Measurements from ENCODE around the gene HIRA. TPM values are rescaled to one million over a fixed set of nuclear protein-coding genes. Genes with fewer than 3 reads are reported as not detected.
"Not testable (repeated sequence)": the region's sequence is repeated elsewhere in the genome, so short reads cannot be mapped to it uniquely, and the experiment has no call there.

The HIRA gene
- total RNA-seq, 1 donor from 2014 or later, result 36.0 TPM

DNA sequence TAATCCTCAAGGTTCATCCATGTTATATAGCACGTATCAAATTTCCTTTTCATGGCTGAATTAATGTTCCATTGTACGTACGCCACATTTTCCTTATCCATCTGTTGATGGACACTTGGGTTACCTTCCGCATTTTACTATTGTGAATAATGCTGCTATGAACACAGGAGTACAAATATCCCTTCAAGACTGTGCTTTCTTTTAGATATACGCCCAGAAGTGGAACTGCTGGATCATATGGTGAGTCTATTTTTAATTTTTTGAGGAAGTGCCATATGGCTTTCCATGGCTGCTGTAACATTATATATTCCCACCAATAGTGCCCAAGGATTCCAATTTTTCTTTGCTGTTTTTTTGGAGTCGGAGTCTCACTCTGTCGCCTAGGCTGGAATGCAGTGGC is 6.8 kb upstream of the HIRA start:
- TF ChIP-seq, protein P1, sequence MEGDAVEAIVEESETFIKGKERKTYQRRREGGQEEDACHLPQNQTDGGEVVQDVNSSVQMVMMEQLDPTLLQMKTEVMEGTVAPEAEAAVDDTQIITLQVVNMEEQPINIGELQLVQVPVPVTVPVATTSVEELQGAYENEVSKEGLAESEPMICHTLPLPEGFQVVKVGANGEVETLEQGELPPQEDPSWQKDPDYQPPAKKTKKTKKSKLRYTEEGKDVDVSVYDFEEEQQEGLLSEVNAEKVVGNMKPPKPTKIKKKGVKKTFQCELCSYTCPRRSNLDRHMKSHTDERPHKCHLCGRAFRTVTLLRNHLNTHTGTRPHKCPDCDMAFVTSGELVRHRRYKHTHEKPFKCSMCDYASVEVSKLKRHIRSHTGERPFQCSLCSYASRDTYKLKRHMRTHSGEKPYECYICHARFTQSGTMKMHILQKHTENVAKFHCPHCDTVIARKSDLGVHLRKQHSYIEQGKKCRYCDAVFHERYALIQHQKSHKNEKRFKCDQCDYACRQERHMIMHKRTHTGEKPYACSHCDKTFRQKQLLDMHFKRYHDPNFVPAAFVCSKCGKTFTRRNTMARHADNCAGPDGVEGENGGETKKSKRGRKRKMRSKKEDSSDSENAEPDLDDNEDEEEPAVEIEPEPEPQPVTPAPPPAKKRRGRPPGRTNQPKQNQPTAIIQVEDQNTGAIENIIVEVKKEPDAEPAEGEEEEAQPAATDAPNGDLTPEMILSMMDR (IDR thresholded peaks at IDR 0.05; ENCODE audit: unreplicated experiment), result no peak
- peaks cover 14% of the 10 kb centered on the region for H3K4me1 Mint-ChIP-seq (ENCODE audit: unreplicated experiment)
- H3K27me3 Mint-ChIP-seq (ENCODE audit: unreplicated experiment), result no peaks in the 10 kb centered on the region
- DNase-seq (ENCODE audit: low spot score), result no peak
- H3K36me3 Mint-ChIP-seq (ENCODE audit: low read depth, unreplicated experiment), result peaks cover 9% of the 10 kb centered on the region
- H3K9me3 Mint-ChIP-seq (ENCODE audit: unreplicated experiment), result no peaks in the 10 kb centered on the region
- H3K27ac Mint-ChIP-seq (ENCODE audit: unreplicated experiment), result no peak overlapping the region
- no peak overlapping the region for H3K4me3 Mint-ChIP-seq (ENCODE audit: unreplicated experiment)

DNA sequence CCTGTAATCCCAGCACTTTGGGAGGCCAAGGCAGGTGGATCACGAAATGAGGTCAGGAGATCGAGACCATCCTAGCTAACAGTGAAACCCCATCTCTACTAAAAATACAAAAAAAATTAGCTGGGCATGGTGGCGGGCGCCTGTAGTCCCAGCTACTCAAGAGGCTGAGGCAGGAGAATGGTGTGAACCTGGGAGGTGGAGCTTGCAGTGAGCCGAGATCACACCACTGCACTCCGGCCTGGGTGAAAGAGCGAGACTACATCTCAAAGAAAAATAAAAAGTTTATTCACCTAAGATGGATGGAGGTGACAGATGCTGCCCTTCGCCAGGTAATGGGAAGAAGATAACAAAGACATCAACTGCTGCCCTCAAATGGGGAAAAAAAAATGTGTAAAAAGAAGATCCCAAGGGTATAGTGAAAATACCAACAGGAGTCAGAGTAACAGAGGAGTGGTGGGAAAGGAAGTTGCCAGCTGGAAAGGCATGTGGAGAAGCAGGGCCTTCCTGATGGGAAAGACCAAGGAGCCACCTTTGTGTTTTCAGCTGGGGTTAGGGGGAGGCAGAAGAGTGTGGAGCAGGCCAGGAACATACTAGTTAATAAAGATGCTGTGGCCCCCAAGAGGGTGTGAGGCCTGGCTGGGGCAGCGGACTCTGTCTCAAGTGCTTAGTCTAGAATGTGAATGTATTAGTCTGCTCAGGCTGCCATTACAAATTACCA is 5.1 kb upstream of the HIRA start:
- peaks cover 19% of the 10 kb centered on the region for H3K4me1 Mint-ChIP-seq (ENCODE audit: unreplicated experiment)
- DNase-seq (ENCODE audit: low spot score); H3K36me3 Mint-ChIP-seq (ENCODE audit: low read depth, unreplicated experiment); H3K9me3 Mint-ChIP-seq (ENCODE audit: unreplicated experiment); H3K27me3 Mint-ChIP-seq (ENCODE audit: unreplicated experiment): not testable (repeated sequence)
- peak overlapping the region; percentile 7 for H3K4me3 Mint-ChIP-seq (ENCODE audit: unreplicated experiment)
- peak overlapping the region; percentile 70 for H3K27ac Mint-ChIP-seq (ENCODE audit: unreplicated experiment)

- TF ChIP-seq, protein P1 (IDR thresholded peaks at IDR 0.05; ENCODE audit: unreplicated experiment), result no peak
- H3K4me1 Mint-ChIP-seq (ENCODE audit: unreplicated experiment), result peaks cover 27% of the 10 kb centered on the region
Observed at GRCh38 chr22:19434829-19435580, 3.5 kb upstream of the HIRA start.

GRCh38 chr22:19434401-19434800 is 2.9 kb upstream of the HIRA start:
- H3K4me3 Mint-ChIP-seq (ENCODE audit: unreplicated experiment), result no peak overlapping the region
- H3K9me3 Mint-ChIP-seq (ENCODE audit: unreplicated experiment), result no peaks in the 10 kb centered on the region
- peaks cover 33% of the 10 kb centered on the region for H3K4me1 Mint-ChIP-seq (ENCODE audit: unreplicated experiment)
- TF ChIP-seq, protein P1 (IDR thresholded peaks at IDR 0.05; ENCODE audit: unreplicated experiment), result no peak
- peaks cover 4% of the 10 kb centered on the region for H3K36me3 Mint-ChIP-seq (ENCODE audit: low read depth, unreplicated experiment)
- peak overlapping the region; percentile 24 for H3K27ac Mint-ChIP-seq (ENCODE audit: unreplicated experiment)
- DNase-seq (ENCODE audit: low spot score), result no peak
- H3K27me3 Mint-ChIP-seq (ENCODE audit: unreplicated experiment), result peaks cover 2% of the 10 kb centered on the region

More at GRCh38 chr22:19434829-19435580, 3.5 kb upstream of the HIRA start:
- Mint-ChIP-seq H3K36me3 (ENCODE audit: low read depth, unreplicated experiment) (peaks cover 4% of the 10 kb centered on the region), H3K4me3 (ENCODE audit: unreplicated experiment) (no peak overlapping the region), H3K27ac (ENCODE audit: unreplicated experiment) (no peak overlapping the region), H3K9me3 (ENCODE audit: unreplicated experiment) (no peaks in the 10 kb centered on the region), H3K27me3 (ENCODE audit: unreplicated experiment) (peaks cover 2% of the 10 kb centered on the region)
- DNase-seq (ENCODE audit: low spot score), result no peak

GRCh38 chr22:19432133-19432851 is 759 bp upstream of the HIRA start, which contains the start of gene MRPL40:
Gene MRPL40, plus strand, starts transcription at chr22:19432545. Its CDS starts 10 bp downstream, at chr22:19432555.
- H3K36me3 Mint-ChIP-seq (ENCODE audit: low read depth, unreplicated experiment), result no peaks in the 10 kb centered on the region
- TF ChIP-seq, protein P1 (IDR thresholded peaks at IDR 0.05; ENCODE audit: unreplicated experiment), result no peak
- no peaks in the 10 kb centered on the region for H3K9me3 Mint-ChIP-seq (ENCODE audit: unreplicated experiment)
- H3K4me1 Mint-ChIP-seq (ENCODE audit: unreplicated experiment), result peaks cover 30% of the 10 kb centered on the region
- peaks cover 2% of the 10 kb centered on the region for H3K27me3 Mint-ChIP-seq (ENCODE audit: unreplicated experiment)
- peak; percentile 90 for DNase-seq (ENCODE audit: low spot score)
- H3K4me3 Mint-ChIP-seq (ENCODE audit: unreplicated experiment), result peak within 1 kb of the TSS; percentile 92
- H3K27ac Mint-ChIP-seq (ENCODE audit: unreplicated experiment), result peak within 1 kb of the TSS; percentile 83
